ENCODE data around the gene RPAP2.
"Not testable (repeated sequence)": the region's sequence is repeated elsewhere in the genome, so short reads cannot be mapped to it uniquely, and the experiment has no call there.

RPAP2 gene

DNA sequence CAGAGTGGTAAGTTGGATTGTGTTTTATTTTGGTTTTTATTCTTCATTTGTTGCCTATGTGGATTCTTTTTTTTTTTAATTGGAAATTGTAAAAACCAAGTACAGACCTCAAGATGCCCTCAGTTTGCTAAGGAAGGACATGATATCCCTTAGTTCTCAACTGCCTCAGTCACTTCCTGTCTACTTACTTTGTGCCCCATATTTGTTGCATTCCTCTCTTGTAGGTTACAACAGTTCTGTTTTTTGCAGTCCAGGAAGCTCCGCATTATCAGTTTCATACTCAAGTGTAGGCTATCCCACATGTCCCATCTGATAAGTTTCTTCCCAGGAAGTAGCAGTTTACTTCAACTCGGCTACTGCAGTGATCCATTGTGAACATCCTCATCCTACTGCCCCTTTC lies 82.0 kb downstream of the RPAP2 start:
- TF ChIP-seq, protein P1, sequence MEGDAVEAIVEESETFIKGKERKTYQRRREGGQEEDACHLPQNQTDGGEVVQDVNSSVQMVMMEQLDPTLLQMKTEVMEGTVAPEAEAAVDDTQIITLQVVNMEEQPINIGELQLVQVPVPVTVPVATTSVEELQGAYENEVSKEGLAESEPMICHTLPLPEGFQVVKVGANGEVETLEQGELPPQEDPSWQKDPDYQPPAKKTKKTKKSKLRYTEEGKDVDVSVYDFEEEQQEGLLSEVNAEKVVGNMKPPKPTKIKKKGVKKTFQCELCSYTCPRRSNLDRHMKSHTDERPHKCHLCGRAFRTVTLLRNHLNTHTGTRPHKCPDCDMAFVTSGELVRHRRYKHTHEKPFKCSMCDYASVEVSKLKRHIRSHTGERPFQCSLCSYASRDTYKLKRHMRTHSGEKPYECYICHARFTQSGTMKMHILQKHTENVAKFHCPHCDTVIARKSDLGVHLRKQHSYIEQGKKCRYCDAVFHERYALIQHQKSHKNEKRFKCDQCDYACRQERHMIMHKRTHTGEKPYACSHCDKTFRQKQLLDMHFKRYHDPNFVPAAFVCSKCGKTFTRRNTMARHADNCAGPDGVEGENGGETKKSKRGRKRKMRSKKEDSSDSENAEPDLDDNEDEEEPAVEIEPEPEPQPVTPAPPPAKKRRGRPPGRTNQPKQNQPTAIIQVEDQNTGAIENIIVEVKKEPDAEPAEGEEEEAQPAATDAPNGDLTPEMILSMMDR (conservative IDR thresholded peaks at IDR 0.05; ENCODE audit: low read depth, low read length), result no peak
- Histone ChIP-seq H4K20me1 (ENCODE audit: insufficient read depth) (no peaks in the 10 kb centered on the region), H3K27ac (no peak overlapping the region)

DNA sequence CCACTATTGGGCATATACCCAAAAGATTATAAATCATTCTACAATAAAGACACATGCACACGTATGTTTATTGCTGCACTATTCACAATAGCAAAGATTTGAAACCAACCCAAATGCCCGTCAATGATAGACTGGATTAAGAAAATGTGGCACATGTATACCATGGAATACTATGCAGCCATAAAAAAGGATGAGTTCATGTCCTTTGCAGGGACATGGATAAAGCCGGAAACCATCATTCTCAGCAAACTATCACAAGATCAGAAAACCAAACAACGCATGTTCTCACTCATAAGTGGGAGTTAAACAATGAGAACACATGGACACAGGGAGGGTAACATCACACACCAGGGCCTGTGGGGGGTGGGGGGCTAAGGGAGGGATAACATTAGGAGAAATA lies 95.1 kb downstream of the RPAP2 start:
- H2AFZ ChIP-seq (ENCODE audit: low read depth); H3K79me2 ChIP-seq (ENCODE audit: insufficient read depth, low read depth); H3K9ac ChIP-seq; H3K4me1 ChIP-seq (ENCODE audit: low read depth, poor library complexity, severe bottlenecking); H3K4me2 ChIP-seq; H3K27me3 ChIP-seq (ENCODE audit: insufficient read depth, low read depth); H3K27ac ChIP-seq; H3K4me3 ChIP-seq (IDR thresholded peaks at IDR 0.05; ENCODE audit: insufficient read depth, low read depth, low read length); H3K36me3 ChIP-seq (ENCODE audit: insufficient read depth); H4K20me1 ChIP-seq (ENCODE audit: insufficient read depth): not testable (repeated sequence)

More for the DNA sequence above, 82.0 kb downstream of the RPAP2 start:
- Histone ChIP-seq H3K4me1 (ENCODE audit: low read depth, poor library complexity, severe bottlenecking) (no peaks in the 10 kb centered on the region), H3K4me2 (no peak overlapping the region), H3K36me3 (ENCODE audit: insufficient read depth) (no peaks in the 10 kb centered on the region), H3K4me3 (IDR thresholded peaks at IDR 0.05; ENCODE audit: insufficient read depth, low read depth, low read length) (no peak overlapping the region), H3K27me3 (ENCODE audit: insufficient read depth, low read depth) (no peaks in the 10 kb centered on the region), H3K79me2 (ENCODE audit: insufficient read depth, low read depth) (no peaks in the 10 kb centered on the region), H3K9ac (no peak overlapping the region), H2AFZ (ENCODE audit: low read depth) (no peak overlapping the region)

DNA sequence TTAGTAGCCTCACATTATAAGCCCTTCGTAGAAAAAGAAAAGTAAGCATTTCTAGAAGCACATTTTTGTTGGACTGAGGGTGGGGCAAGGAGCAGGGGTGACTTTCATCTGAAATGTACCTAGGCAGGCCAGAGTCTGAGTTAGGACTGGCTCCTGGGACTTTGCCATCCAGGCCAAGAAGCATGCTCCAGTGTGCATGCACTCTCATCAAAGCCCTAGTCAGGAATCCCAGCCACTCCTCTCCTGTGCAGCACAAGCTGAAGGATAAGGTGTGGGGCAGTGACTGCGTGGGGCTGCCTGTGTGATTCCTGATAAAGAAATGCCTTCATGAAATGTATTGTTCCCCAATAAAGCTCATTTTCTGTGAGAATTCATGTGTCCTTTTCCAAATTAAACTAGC lies 99.7 kb downstream of the RPAP2 start:
- TF ChIP-seq, protein P1 (conservative IDR thresholded peaks at IDR 0.05; ENCODE audit: low read depth, low read length), result no peak
- H3K27ac ChIP-seq, result no peak overlapping the region
- no peaks in the 10 kb centered on the region for H3K4me1 ChIP-seq (ENCODE audit: low read depth, poor library complexity, severe bottlenecking)
- no peaks in the 10 kb centered on the region for H3K79me2 ChIP-seq (ENCODE audit: insufficient read depth, low read depth)
- H3K9ac ChIP-seq, result no peak overlapping the region
- H3K4me3 ChIP-seq (IDR thresholded peaks at IDR 0.05; ENCODE audit: insufficient read depth, low read depth, low read length), result no peak overlapping the region
- no peaks in the 10 kb centered on the region for H3K36me3 ChIP-seq (ENCODE audit: insufficient read depth)
- no peak overlapping the region for H3K4me2 ChIP-seq
- no peak overlapping the region for H2AFZ ChIP-seq (ENCODE audit: low read depth)
- H4K20me1 ChIP-seq (ENCODE audit: insufficient read depth), result no peaks in the 10 kb centered on the region
- no peaks in the 10 kb centered on the region for H3K27me3 ChIP-seq (ENCODE audit: insufficient read depth, low read depth)

DNA sequence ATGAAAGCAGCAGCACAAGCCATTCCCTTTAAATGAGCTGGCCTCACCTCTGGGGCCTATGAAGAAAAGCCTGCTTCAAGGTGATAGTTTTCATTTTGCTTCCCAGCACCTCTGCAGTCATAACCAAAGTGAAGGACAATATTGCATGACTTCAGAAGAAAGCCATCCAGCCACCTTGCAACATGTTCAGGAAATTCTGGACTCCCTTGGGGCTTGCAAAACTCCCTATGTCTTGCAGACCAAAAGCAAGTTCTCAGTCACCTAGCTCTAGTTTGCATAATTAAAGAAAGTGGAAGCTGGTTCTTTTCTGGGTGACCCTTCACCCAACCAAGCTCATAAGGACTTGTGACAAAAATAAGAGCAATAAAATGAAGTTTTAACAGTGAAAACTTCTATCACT lies 100.2 kb downstream of the RPAP2 start:
- TF ChIP-seq, protein P1 (conservative IDR thresholded peaks at IDR 0.05; ENCODE audit: low read depth, low read length), result no peak
- H3K4me1 ChIP-seq (ENCODE audit: low read depth, poor library complexity, severe bottlenecking), result no peaks in the 10 kb centered on the region
- no peaks in the 10 kb centered on the region for H4K20me1 ChIP-seq (ENCODE audit: insufficient read depth)
- no peaks in the 10 kb centered on the region for H3K79me2 ChIP-seq (ENCODE audit: insufficient read depth, low read depth)
- H2AFZ ChIP-seq (ENCODE audit: low read depth), result no peak overlapping the region
- H3K27ac ChIP-seq, result no peak overlapping the region
- H3K27me3 ChIP-seq (ENCODE audit: insufficient read depth, low read depth), result no peaks in the 10 kb centered on the region
- no peaks in the 10 kb centered on the region for H3K36me3 ChIP-seq (ENCODE audit: insufficient read depth)
- H3K4me3 ChIP-seq (IDR thresholded peaks at IDR 0.05; ENCODE audit: insufficient read depth, low read depth, low read length), result no peak overlapping the region
- no peak overlapping the region for H3K4me2 ChIP-seq
- no peak overlapping the region for H3K9ac ChIP-seq

DNA sequence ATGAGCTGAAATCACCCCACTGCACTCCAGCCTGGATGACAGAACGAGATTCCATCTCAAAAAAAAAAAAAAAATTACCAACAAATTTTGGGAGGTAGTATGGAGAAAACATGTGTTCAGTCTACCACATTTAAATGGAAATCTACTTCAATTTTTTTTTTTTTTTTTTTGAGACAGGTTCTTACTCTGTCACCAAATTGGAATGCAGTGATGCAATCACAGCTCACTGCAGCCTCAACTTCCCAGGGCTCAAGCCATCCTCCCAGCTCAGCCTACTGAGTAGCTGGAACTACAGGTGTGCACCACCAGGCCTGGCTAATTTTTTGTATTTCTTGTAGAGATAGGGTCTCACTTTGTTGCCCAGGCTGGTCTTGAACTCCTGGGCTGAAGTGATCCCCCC lies 105.8 kb downstream of the RPAP2 start:
- Histone ChIP-seq H3K79me2 (ENCODE audit: insufficient read depth, low read depth) (no peaks in the 10 kb centered on the region), H3K27me3 (ENCODE audit: insufficient read depth, low read depth) (no peaks in the 10 kb centered on the region), H3K9ac (no peak overlapping the region), H3K4me2 (no peak overlapping the region), H3K36me3 (ENCODE audit: insufficient read depth) (no peaks in the 10 kb centered on the region), H3K4me1 (ENCODE audit: low read depth, poor library complexity, severe bottlenecking) (no peaks in the 10 kb centered on the region), H4K20me1 (ENCODE audit: insufficient read depth) (no peaks in the 10 kb centered on the region), H3K27ac (no peak overlapping the region), H2AFZ (ENCODE audit: low read depth) (no peak overlapping the region), H3K4me3 (IDR thresholded peaks at IDR 0.05; ENCODE audit: insufficient read depth, low read depth, low read length) (no peak overlapping the region)
- TF ChIP-seq, protein P1 (conservative IDR thresholded peaks at IDR 0.05; ENCODE audit: low read depth, low read length), result no peak

All from KMS-11 (cell line).